ENCODE results near the gene C2CD2L.

DNA sequence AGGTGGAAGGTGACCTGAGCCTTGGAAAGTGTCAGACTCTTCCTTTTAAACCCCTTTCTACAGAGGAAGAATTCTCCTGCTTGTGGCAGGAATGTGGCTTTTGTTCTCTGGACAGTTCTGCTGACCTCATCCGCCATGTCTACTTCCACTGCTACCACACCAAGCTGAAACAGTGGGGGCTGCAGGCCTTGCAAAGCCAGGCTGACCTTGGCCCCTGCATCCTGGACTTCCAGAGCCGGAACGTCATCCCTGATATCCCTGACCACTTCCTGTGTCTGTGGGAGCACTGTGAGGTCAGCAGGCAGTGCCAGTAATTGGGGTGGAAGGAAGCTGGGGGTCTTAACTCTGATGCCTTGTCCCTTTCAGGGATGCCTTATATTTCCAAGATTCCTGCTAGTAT is 23.5 kb downstream of the C2CD2L start:
- TF ChIP-seq, protein P1, sequence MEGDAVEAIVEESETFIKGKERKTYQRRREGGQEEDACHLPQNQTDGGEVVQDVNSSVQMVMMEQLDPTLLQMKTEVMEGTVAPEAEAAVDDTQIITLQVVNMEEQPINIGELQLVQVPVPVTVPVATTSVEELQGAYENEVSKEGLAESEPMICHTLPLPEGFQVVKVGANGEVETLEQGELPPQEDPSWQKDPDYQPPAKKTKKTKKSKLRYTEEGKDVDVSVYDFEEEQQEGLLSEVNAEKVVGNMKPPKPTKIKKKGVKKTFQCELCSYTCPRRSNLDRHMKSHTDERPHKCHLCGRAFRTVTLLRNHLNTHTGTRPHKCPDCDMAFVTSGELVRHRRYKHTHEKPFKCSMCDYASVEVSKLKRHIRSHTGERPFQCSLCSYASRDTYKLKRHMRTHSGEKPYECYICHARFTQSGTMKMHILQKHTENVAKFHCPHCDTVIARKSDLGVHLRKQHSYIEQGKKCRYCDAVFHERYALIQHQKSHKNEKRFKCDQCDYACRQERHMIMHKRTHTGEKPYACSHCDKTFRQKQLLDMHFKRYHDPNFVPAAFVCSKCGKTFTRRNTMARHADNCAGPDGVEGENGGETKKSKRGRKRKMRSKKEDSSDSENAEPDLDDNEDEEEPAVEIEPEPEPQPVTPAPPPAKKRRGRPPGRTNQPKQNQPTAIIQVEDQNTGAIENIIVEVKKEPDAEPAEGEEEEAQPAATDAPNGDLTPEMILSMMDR (IDR thresholded peaks at IDR 0.05; ENCODE audit: extremely low read depth in 1 of 2, insufficient read depth in 1 of 2, low read depth in 1 of 2, low read length in 2 of 2): no peak
- TF ChIP-seq POLR2A (IDR thresholded peaks at IDR 0.05; ENCODE audit: low read depth, low read length) (no peak), POLR2AphosphoS5 (IDR thresholded peaks at IDR 0.05; ENCODE audit: insufficient read depth, low read depth, low read length) (no peak), EZH2 (IDR thresholded peaks at IDR 0.05; ENCODE audit: borderline replicate concordance, low read depth, low read length, severe bottlenecking) (no peak)
